Measurements from ENCODE around the gene TNFSF10.
A peak's percentile ranks its signal among the peaks of the same experiment; 100 is the strongest.

TNFSF10 gene

DNA sequence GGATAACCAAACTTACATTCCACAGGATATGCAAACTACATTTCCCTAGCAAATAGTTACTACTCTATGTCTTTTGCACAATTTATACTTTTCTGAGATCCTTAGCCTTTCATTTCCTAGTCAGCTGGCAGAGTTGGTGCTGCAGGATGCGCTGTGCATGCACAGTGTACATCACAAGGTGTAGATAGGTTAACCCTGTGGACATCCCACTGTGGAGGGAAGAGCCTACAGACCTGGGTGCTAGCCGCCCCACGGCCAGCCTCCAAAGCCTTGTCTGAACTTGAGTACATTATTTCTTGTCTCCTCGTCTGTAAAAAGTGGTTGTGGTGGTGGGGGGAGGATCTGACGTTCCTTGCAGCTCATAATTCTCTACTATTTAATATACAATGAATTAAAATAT lies 3.5 kb downstream of the TNFSF10 start:
- peak overlapping the region; percentile 65 for H3K4me2 ChIP-seq (ENCODE audit: low read depth, low read length, poor library complexity, severe bottlenecking)
- H3K9me2 ChIP-seq (replicated peaks; ENCODE audit: low read depth, low read length) = no peaks in the 10 kb centered on the region
- H3K9me3 ChIP-seq (ENCODE audit: insufficient read depth, low read depth, low read length) = no peaks in the 10 kb centered on the region
- H3K27me3 ChIP-seq (ENCODE audit: insufficient read depth, low read length, poor library complexity, severe bottlenecking) = no peaks in the 10 kb centered on the region
- no peak overlapping the region for H3K4me3 ChIP-seq (ENCODE audit: low read length, poor library complexity, severe bottlenecking)
- H3K9ac ChIP-seq (ENCODE audit: low read depth, low read length, poor library complexity, severe bottlenecking) = no peak overlapping the region
- TF ChIP-seq, protein P1, sequence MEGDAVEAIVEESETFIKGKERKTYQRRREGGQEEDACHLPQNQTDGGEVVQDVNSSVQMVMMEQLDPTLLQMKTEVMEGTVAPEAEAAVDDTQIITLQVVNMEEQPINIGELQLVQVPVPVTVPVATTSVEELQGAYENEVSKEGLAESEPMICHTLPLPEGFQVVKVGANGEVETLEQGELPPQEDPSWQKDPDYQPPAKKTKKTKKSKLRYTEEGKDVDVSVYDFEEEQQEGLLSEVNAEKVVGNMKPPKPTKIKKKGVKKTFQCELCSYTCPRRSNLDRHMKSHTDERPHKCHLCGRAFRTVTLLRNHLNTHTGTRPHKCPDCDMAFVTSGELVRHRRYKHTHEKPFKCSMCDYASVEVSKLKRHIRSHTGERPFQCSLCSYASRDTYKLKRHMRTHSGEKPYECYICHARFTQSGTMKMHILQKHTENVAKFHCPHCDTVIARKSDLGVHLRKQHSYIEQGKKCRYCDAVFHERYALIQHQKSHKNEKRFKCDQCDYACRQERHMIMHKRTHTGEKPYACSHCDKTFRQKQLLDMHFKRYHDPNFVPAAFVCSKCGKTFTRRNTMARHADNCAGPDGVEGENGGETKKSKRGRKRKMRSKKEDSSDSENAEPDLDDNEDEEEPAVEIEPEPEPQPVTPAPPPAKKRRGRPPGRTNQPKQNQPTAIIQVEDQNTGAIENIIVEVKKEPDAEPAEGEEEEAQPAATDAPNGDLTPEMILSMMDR (conservative IDR thresholded peaks at IDR 0.05; ENCODE audit: low read length) = no peak
- no peak for TF ChIP-seq EZH2phosphoT487 (IDR thresholded peaks at IDR 0.05; ENCODE audit: borderline replicate concordance)
- H3F3A ChIP-seq (ENCODE audit: low read depth) = no peaks in the 10 kb centered on the region; the same call in 1 of the 2 replicates
- H4K20me1 ChIP-seq (ENCODE audit: insufficient read depth, low read length, poor library complexity, severe bottlenecking) = no peaks in the 10 kb centered on the region
- H3K79me2 ChIP-seq (ENCODE audit: insufficient read depth, low read length) = no peaks in the 10 kb centered on the region
- H3K36me3 ChIP-seq (ENCODE audit: insufficient read depth, low read length) = no peaks in the 10 kb centered on the region
- H3K4me1 ChIP-seq (ENCODE audit: insufficient read depth, low read length, poor library complexity, severe bottlenecking) = peaks cover 44% of the 10 kb centered on the region
- H2AFZ ChIP-seq (ENCODE audit: low read length) = no peak overlapping the region

DNA sequence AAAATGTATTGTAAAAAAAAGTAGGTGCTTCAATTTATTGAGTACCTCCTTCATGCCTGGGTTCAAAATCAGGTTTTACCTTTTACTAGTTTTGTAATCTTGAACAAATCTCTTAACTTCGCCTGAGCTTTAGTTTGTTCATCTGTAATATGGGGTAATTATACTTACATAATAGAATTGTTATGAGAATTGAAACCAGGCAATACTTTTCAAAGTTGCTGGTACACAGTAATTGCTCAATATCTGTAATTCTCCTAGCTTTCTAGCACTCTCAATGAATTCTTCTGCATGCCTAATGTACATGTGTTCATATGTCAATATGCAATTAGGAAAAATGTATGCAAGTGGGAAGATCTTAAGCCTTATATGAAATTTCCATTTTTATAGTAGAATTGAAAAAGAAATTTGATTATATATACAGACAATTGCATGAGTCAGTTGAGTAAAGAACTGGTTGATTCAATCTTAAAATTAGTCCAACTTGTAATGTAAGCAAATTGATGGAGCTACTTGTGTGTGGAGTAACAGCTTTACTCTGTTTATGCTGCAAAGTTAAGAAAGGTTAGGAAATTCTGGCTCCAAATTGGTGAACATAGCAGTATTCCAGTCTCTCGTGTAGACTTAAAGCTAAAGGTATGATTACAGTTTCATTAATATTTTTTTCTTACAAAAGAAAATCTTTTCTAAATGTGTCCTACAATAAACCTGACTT lies 4.1 kb downstream of the TNFSF10 start:
- Histone ChIP-seq H3K9me3 (ENCODE audit: insufficient read depth, low read depth, low read length) (no peaks in the 10 kb centered on the region), H4K20me1 (ENCODE audit: insufficient read depth, low read length, poor library complexity, severe bottlenecking) (no peaks in the 10 kb centered on the region), H3F3A (ENCODE audit: low read depth) (no peaks in the 10 kb centered on the region; the same call in 1 of the 2 replicates), H3K36me3 (ENCODE audit: insufficient read depth, low read length) (no peaks in the 10 kb centered on the region), H3K9ac (ENCODE audit: low read depth, low read length, poor library complexity, severe bottlenecking) (no peak overlapping the region), H3K4me3 (ENCODE audit: low read length, poor library complexity, severe bottlenecking) (no peak overlapping the region), H3K4me2 (ENCODE audit: low read depth, low read length, poor library complexity, severe bottlenecking) (peak overlapping the region; percentile 65), H3K27me3 (ENCODE audit: insufficient read depth, low read length, poor library complexity, severe bottlenecking) (no peaks in the 10 kb centered on the region), H2AFZ (ENCODE audit: low read length) (no peak overlapping the region), H3K4me1 (ENCODE audit: insufficient read depth, low read length, poor library complexity, severe bottlenecking) (peaks cover 43% of the 10 kb centered on the region), H3K9me2 (replicated peaks; ENCODE audit: low read depth, low read length) (no peaks in the 10 kb centered on the region), H3K79me2 (ENCODE audit: insufficient read depth, low read length) (no peaks in the 10 kb centered on the region)
- TF ChIP-seq, protein P1 (conservative IDR thresholded peaks at IDR 0.05; ENCODE audit: low read length) = no peak
- no peak for TF ChIP-seq EZH2phosphoT487 (IDR thresholded peaks at IDR 0.05; ENCODE audit: borderline replicate concordance)

DNA sequence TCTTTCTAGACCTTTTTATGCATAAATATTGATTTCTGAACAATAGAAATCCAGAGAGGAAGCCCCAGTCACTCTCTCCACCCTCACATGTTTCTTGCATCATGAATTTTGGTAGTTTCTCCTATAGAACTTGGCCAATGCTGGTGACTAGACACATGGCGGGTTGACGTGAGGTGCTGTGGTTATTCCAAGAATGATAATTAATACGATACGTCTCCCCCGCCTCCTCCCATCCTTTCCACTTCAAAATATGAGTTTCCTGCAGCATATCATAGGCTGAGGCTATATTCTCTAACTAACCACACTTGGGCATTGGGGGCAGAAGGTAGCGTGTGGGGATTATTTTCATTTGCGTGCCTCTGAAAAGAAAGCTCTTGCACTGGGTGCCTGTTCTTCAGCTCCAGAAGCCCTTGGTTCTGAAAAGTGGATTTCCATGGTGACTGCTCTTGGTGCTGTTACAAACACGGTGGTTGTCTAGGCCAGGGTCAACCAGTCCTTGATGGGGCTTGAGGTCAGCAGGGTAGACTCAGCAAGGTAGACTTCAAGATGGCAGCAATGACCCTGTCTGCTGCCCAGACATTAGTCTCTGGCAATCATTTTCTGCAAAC lies 5.3 kb downstream of the TNFSF10 start:
- no peaks in the 10 kb centered on the region for H3K9me2 ChIP-seq (replicated peaks; ENCODE audit: low read depth, low read length)
- H3K4me2 ChIP-seq (ENCODE audit: low read depth, low read length, poor library complexity, severe bottlenecking) = no peak overlapping the region
- TF ChIP-seq, protein P1 (conservative IDR thresholded peaks at IDR 0.05; ENCODE audit: low read length) = no peak
- no peak for TF ChIP-seq EZH2phosphoT487 (IDR thresholded peaks at IDR 0.05; ENCODE audit: borderline replicate concordance)

More for the DNA sequence above, 5.3 kb downstream of the TNFSF10 start:
- H3F3A ChIP-seq (ENCODE audit: low read depth) = no peaks in the 10 kb centered on the region; the same call in 1 of the 2 replicates
- no peak overlapping the region for H3K4me3 ChIP-seq (ENCODE audit: low read length, poor library complexity, severe bottlenecking)
- no peaks in the 10 kb centered on the region for H3K9me3 ChIP-seq (ENCODE audit: insufficient read depth, low read depth, low read length)
- no peak overlapping the region for H2AFZ ChIP-seq (ENCODE audit: low read length)
- H4K20me1 ChIP-seq (ENCODE audit: insufficient read depth, low read length, poor library complexity, severe bottlenecking) = no peaks in the 10 kb centered on the region
- H3K36me3 ChIP-seq (ENCODE audit: insufficient read depth, low read length) = no peaks in the 10 kb centered on the region
- H3K27me3 ChIP-seq (ENCODE audit: insufficient read depth, low read length, poor library complexity, severe bottlenecking) = no peaks in the 10 kb centered on the region
- peaks cover 39% of the 10 kb centered on the region for H3K4me1 ChIP-seq (ENCODE audit: insufficient read depth, low read length, poor library complexity, severe bottlenecking)
- H3K9ac ChIP-seq (ENCODE audit: low read depth, low read length, poor library complexity, severe bottlenecking) = no peak overlapping the region
- H3K79me2 ChIP-seq (ENCODE audit: insufficient read depth, low read length) = no peaks in the 10 kb centered on the region

All from Loucy (cell line).